D721Med (cell line): ENCODE data around the gene LRRC45.

ENCODE experiments used
- DNase-seq: peaks from one replicate; pipeline ENCODE4 v3.0.0; 2011; ENCODE audit warnings: low spot score; ENCODE audit not compliant: insufficient read length
- FAIRE-seq: peaks from 2 replicates; lab custom pipeline; 2011; peaks lifted over from hg19 to GRCh38; lab: Jason Lieb, UNC
- CTCF ChIP-seq: IDR thresholded peaks from 2 replicates; pipeline ENCODE4 v1.5.1; 2012; ENCODE audit warnings: mild to moderate bottlenecking, control low read depth; ENCODE audit not compliant: insufficient read depth; ENCODE audit errors: missing control alignments

LRRC45 gene

GRCh38 chr17:82055023-82055964 lies 32.2 kb downstream of the LRRC45 start:
- DNase-seq (no peak), FAIRE-seq (no peak)
- TF ChIP-seq CTCF = no peak

GRCh38 chr17:82055965-82056728 lies 33.0 kb downstream of the LRRC45 start:
- DNase-seq (no peak), FAIRE-seq (no peak)
- TF ChIP-seq CTCF = no peak

- DNase-seq (no peak), FAIRE-seq (no peak)
- TF ChIP-seq CTCF = no peak
These were observed 33.9 kb downstream of the LRRC45 start for GRCh38 chr17:82056729-82057621.

- no peak for FAIRE-seq
These were observed 35.2 kb downstream of the LRRC45 start for GRCh38 chr17:82058230-82058854.

GRCh38 chr17:82058855-82059249 lies 35.7 kb downstream of the LRRC45 start:
- FAIRE-seq = no peak
- TF ChIP-seq CTCF = no peak
- no peak for DNase-seq

More at GRCh38 chr17:82058230-82058854, 35.2 kb downstream of the LRRC45 start:
- no peak for DNase-seq
- TF ChIP-seq CTCF = no peak

- TF ChIP-seq CTCF = no peak
- FAIRE-seq = no peak
- no peak for DNase-seq
These were observed 36.3 kb downstream of the LRRC45 start for GRCh38 chr17:82059272-82060000.
